Measurements from ENCODE around the gene SMS.

GRCh38 chrX:21911481-21911880, 29.0 kb upstream of the SMS start:
- TF ChIP-seq, protein P1, sequence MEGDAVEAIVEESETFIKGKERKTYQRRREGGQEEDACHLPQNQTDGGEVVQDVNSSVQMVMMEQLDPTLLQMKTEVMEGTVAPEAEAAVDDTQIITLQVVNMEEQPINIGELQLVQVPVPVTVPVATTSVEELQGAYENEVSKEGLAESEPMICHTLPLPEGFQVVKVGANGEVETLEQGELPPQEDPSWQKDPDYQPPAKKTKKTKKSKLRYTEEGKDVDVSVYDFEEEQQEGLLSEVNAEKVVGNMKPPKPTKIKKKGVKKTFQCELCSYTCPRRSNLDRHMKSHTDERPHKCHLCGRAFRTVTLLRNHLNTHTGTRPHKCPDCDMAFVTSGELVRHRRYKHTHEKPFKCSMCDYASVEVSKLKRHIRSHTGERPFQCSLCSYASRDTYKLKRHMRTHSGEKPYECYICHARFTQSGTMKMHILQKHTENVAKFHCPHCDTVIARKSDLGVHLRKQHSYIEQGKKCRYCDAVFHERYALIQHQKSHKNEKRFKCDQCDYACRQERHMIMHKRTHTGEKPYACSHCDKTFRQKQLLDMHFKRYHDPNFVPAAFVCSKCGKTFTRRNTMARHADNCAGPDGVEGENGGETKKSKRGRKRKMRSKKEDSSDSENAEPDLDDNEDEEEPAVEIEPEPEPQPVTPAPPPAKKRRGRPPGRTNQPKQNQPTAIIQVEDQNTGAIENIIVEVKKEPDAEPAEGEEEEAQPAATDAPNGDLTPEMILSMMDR (IDR thresholded peaks at IDR 0.05; ENCODE audit: low read depth, low read length) = no peak
- TF ChIP-seq EZH2phosphoT487 (IDR thresholded peaks at IDR 0.05; ENCODE audit: low read depth) = no peak

Data from OCI-LY3 (cell line).